Mucosa of rectum (tissue), 2 donors: ENCODE results near the gene HEXD.

Experiments
- H3K27ac ChIP-seq, 2 donors: one replicate each; pipeline ENCODE4 v1.7.0; 2013; ENCODE audit warnings: inconsistent platforms in 2 of 2, low read depth in 2 of 2, low read length in 2 of 2
- H3K27me3 ChIP-seq, 2 donors: one replicate each; pipeline ENCODE4 v1.7.0; 2013; ENCODE audit warnings: low read length in 2 of 2; ENCODE audit not compliant: control insufficient read depth in 2 of 2, insufficient read depth in 2 of 2
- H3K36me3 ChIP-seq, 2 donors: one replicate each; pipeline ENCODE4 v1.7.0; 2013; ENCODE audit warnings: low read length in 2 of 2; ENCODE audit not compliant: control insufficient read depth in 2 of 2, insufficient read depth in 2 of 2
- H3K4me1 ChIP-seq, 2 donors: one replicate each; pipeline ENCODE4 v1.7.0; 2013; ENCODE audit warnings: low read length in 2 of 2, mild to moderate bottlenecking in 1 of 2; ENCODE audit not compliant: control insufficient read depth in 2 of 2, insufficient read depth in 2 of 2
- H3K4me3 ChIP-seq, 2 donors: one replicate each; pipeline ENCODE4 v1.7.0; 2013; ENCODE audit warnings: low read length in 2 of 2
- H3K9ac ChIP-seq, 2 donors: one replicate each; pipeline ENCODE4 v1.7.0; 2013; ENCODE audit warnings: low read length in 2 of 2, low read depth in 1 of 2, mild to moderate bottlenecking in 1 of 2
- H3K9me3 ChIP-seq, 2 donors: one replicate each; pipeline ENCODE4 v1.7.0; 2013; ENCODE audit warnings: low read length in 2 of 2; ENCODE audit not compliant: control insufficient read depth in 2 of 2
- donor health status: healthy.
- donor health status: Normal muscosa, but diverticular disease.

The HEXD gene

DNA sequence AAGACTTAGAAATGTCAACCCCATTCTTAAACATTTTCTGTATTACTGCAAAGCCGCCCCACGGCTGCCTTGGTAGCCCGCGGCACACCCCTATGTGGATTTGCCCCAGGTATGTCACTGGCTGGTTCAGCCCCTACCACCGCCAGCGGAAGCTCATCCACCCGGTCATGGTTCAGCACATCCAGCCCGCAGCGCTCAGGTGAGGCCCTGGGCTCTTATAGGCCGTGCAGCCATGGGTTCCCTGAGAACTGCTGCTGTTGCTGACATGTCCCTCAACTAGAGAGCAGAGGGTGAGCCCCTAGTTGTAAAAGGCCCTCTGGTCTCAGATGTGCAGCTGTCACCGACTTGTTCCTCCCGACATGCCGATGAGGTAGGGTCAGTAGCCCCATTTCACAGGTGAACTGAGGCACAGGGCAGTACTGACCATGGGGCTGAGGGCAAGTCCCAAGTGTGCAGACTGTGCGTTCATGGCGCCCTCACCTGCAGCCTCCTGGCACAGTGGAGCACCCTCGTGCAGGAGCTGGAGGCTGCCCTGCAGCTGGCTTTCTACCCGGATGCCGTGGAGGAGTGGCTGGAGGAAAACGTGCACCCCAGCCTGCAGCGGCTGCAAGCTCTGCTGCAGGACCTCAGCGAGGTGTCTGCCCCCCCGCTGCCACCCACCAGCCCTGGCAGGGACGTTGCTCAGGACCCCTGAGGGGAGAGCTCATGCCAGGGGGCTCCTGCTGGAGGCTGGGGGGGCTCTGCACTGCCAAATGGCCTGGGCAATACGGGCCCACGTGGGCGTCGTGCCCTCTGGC is 23.7 kb downstream of the HEXD start:
- H3K27ac ChIP-seq = no peak overlapping the region
- no peaks in the 10 kb centered on the region for H3K27me3 ChIP-seq
- H3K9ac ChIP-seq = no peak overlapping the region
- no peak overlapping the region for H3K4me3 ChIP-seq
- H3K9me3 ChIP-seq = no peaks in the 10 kb centered on the region
- H3K36me3 ChIP-seq = peaks cover 12 to 28% of the 10 kb centered on the region in 2 donors
- H3K4me1 ChIP-seq = peaks cover 0 to 4% of the 10 kb centered on the region in 2 donors

GRCh38 chr17:82442643-82443464 is 24.7 kb downstream of the HEXD start:
- H3K27me3 ChIP-seq = no peaks in the 10 kb centered on the region
- H3K36me3 ChIP-seq = peaks cover 12 to 25% of the 10 kb centered on the region in 2 donors
- no peak overlapping the region for H3K27ac ChIP-seq
- no peak overlapping the region for H3K9ac ChIP-seq
- peaks cover 0 to 4% of the 10 kb centered on the region in 2 donors for H3K4me1 ChIP-seq
- no peaks in the 10 kb centered on the region for H3K9me3 ChIP-seq
- H3K4me3 ChIP-seq = no peak overlapping the region

DNA sequence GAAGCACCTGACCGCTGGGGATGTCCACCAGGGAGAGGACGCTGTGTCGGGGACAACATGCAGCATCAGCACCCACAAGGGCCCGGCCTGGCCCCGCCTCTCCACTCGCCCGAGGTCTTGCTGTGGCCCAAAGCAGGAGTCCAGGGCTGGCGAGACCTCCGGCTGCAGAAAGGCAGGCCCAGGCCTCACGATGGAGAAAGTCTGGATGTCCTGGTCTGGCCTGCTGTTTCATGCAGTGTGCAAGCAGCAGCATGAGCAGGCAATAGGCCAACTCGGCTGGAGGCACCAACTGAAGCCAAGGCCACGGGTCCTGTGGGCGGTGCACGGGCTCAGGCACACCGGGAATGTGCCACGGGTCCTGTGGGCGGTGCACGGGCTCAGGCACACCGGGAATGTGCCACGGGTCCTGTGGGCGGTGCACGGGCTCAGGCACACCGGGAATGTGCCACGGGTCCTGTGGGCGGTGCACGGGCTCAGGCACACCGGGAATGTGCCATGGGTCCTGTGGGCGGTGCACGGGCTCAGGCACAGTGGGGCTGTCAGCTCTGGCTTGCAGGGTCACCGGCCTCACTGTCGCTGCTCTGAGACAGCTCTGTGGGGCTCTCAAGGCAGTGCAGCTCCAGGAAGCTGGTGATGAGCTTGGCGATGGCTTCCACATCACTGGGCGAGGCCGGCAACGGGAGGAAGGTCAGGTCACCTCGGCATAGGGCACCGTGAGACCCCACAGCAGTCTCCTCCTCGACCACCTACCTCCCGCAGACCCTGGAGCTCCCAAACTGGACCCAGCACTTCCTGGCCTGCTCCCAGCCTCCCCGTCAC is 25.5 kb downstream of the HEXD start:
- Histone ChIP-seq H3K36me3 (peaks cover 12 to 26% of the 10 kb centered on the region in 2 donors), H3K4me3 (no peak overlapping the region)

GRCh38 chr17:82444284-82444893 is 26.2 kb downstream of the HEXD start:
- Histone ChIP-seq H3K27ac (no peak overlapping the region), H3K36me3 (peaks cover 12 to 26% of the 10 kb centered on the region in 2 donors), H3K27me3 (no peaks in the 10 kb centered on the region), H3K9ac (no peak overlapping the region), H3K4me3 (no peak overlapping the region), H3K4me1 (peaks cover 0 to 8% of the 10 kb centered on the region in 2 donors), H3K9me3 (no peaks in the 10 kb centered on the region)

More for the DNA sequence above, 25.5 kb downstream of the HEXD start:
- no peaks in the 10 kb centered on the region for H3K27me3 ChIP-seq
- peaks cover 0 to 4% of the 10 kb centered on the region in 2 donors for H3K4me1 ChIP-seq
- no peaks in the 10 kb centered on the region for H3K9me3 ChIP-seq
- H3K9ac ChIP-seq = no peak overlapping the region
- no peak overlapping the region for H3K27ac ChIP-seq

DNA sequence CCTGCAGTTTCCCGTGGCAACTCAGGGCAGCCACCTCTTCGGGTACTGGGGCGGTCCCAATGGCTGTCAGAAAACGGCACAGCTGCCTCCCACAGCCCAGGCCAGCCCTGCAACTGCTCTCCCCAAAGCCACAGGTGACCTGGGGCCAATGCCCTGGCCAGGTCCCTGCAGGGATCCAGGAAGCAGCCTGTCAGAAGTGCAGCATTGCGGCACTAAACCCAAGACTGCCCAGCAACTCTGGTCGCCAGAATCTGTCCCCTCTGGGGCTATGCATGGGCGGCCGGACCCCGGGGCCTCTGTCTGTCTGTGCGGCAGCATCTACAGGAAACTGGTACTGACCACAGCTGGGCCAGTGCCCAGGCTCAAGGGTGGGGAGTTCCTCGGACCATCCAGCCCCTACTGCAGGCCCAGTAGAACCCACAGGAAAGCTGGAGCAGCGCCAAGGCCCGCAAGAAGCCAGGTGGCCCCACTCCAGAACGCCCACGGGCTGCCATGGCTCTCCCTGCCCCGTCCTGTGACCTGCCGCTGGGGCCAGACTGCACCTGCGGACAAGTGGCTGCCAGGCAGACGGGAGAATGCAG is 26.9 kb downstream of the HEXD start:
- peaks cover 12 to 26% of the 10 kb centered on the region in 2 donors for H3K36me3 ChIP-seq
- no peaks in the 10 kb centered on the region for H3K9me3 ChIP-seq
- H3K4me1 ChIP-seq = peaks cover 0 to 12% of the 10 kb centered on the region in 2 donors
- H3K27ac ChIP-seq = no peak overlapping the region
- H3K4me3 ChIP-seq = no peak overlapping the region
- no peaks in the 10 kb centered on the region for H3K27me3 ChIP-seq
- no peak overlapping the region for H3K9ac ChIP-seq

GRCh38 chr17:82445542-82445941 is 27.4 kb downstream of the HEXD start:
- Histone ChIP-seq H3K9me3 (no peaks in the 10 kb centered on the region), H3K36me3 (peaks cover 12 to 26% of the 10 kb centered on the region in 2 donors), H3K4me3 (no peak overlapping the region), H3K27me3 (no peaks in the 10 kb centered on the region), H3K27ac (no peak overlapping the region), H3K9ac (no peak overlapping the region), H3K4me1 (peaks cover 0 to 12% of the 10 kb centered on the region in 2 donors)

DNA sequence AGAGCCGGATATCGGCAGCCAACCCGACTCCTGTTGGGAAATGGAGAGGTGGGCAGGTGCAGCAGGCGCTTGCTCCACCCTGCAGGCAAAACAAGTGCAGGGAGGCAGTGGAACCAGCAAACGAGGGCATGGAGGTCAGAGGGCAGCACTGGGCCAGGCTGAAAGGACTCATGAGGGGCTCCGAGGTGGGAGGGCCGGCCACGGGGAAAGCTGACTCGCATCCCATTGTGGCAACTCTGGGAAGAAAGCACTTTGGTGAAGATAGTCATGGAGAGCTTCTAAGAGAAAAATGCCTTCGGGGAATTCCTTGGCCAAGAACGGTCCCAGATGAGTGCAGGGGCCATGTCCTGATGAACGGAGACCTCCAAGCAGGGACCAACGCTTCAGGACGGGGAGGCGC is 28.0 kb downstream of the HEXD start:
- H3K4me1 ChIP-seq = peaks cover 0 to 12% of the 10 kb centered on the region in 2 donors
- H3K36me3 ChIP-seq = peaks cover 12 to 26% of the 10 kb centered on the region in 2 donors
- H3K9me3 ChIP-seq = no peaks in the 10 kb centered on the region
- H3K4me3 ChIP-seq = no peak overlapping the region
- no peak overlapping the region for H3K27ac ChIP-seq
- no peaks in the 10 kb centered on the region for H3K27me3 ChIP-seq
- H3K9ac ChIP-seq = no peak overlapping the region

DNA sequence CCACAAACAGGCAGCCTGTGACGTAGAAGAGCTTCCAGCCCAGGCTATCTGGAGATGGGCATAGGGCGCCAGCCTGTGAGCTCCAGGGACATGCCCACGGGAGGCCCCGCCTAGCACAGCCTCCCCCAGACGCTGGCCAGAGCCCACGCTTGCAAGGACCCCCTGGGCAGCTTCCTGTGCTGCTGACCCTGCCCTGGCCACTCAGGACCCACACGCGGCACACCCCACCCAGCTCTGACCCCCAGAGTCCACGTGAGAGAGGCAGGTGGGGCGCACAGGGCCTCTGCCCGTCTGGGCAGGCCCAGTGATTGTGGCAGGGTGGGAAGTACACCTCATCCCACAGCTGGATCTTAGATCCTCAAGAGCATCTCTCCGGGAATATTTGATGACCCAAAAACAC is 28.5 kb downstream of the HEXD start:
- Histone ChIP-seq H3K4me1 (peaks cover 0 to 12% of the 10 kb centered on the region in 2 donors), H3K27ac (no peak overlapping the region), H3K9me3 (no peaks in the 10 kb centered on the region), H3K9ac (no peak overlapping the region), H3K27me3 (no peaks in the 10 kb centered on the region), H3K4me3 (no peak overlapping the region), H3K36me3 (peaks cover 12 to 26% of the 10 kb centered on the region in 2 donors)

- Histone ChIP-seq H3K27me3 (no peaks in the 10 kb centered on the region), H3K36me3 (peaks cover 8 to 21% of the 10 kb centered on the region in 2 donors), H3K4me1 (peaks cover 0 to 12% of the 10 kb centered on the region in 2 donors), H3K27ac (no peak overlapping the region), H3K9me3 (no peaks in the 10 kb centered on the region), H3K9ac (no peak overlapping the region), H3K4me3 (no peak overlapping the region)
Measured at GRCh38 chr17:82447876-82448275, 29.7 kb downstream of the HEXD start.
